GM12875 (cell line): ENCODE measurements around the gene UAP1L1.
"Not testable (repeated sequence)": the region's sequence is repeated elsewhere in the genome, so short reads cannot be mapped to it uniquely, and the experiment has no call there.

Source experiments
- H3K4me3 ChIP-seq: one replicate; pipeline ENCODE4 v1.5.1; 2011; ENCODE audit warnings: low read depth, low read length, control low read depth
- TF ChIP-seq, protein P1 (sequence below): IDR thresholded peaks from 2 replicates; pipeline ENCODE4 v1.5.1; 2011; ENCODE audit warnings: low read depth, mild to moderate bottlenecking, control low read depth, inconsistent platforms, low read length, moderate library complexity, borderline replicate concordance; ENCODE audit not compliant: insufficient read depth

The UAP1L1 gene

DNA sequence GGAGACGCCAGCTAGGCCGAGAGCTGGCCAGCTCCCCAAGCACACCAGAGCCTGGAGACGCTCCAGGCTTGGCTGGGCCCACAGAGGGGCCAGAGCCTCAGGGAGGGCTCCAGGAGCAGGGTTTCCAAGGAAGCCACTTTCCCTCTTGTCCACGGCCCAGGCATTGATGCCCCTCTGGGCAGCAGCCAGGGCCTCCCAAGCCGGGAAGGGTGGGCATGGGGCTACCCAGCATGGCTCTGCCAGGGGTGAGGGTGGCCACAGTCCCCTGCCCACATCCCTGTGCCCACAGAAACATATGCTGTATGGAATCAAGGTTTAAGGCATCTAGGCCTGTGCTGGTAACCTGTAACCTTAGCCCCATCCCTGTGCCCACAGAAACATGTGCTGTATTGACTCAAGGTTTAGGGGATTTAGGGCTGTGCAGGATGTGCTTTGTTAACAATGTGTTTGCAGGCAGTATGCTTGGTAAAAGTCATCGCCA, 38.8 kb downstream of the UAP1L1 start:
- no peak overlapping the region for H3K4me3 ChIP-seq
- TF ChIP-seq, protein P1, sequence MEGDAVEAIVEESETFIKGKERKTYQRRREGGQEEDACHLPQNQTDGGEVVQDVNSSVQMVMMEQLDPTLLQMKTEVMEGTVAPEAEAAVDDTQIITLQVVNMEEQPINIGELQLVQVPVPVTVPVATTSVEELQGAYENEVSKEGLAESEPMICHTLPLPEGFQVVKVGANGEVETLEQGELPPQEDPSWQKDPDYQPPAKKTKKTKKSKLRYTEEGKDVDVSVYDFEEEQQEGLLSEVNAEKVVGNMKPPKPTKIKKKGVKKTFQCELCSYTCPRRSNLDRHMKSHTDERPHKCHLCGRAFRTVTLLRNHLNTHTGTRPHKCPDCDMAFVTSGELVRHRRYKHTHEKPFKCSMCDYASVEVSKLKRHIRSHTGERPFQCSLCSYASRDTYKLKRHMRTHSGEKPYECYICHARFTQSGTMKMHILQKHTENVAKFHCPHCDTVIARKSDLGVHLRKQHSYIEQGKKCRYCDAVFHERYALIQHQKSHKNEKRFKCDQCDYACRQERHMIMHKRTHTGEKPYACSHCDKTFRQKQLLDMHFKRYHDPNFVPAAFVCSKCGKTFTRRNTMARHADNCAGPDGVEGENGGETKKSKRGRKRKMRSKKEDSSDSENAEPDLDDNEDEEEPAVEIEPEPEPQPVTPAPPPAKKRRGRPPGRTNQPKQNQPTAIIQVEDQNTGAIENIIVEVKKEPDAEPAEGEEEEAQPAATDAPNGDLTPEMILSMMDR, result no peak

GRCh38 chr9:137116728-137117127, 39.4 kb downstream of the UAP1L1 start:
- TF ChIP-seq, protein P1, result no peak
- H3K4me3 ChIP-seq, result no peak overlapping the region

- TF ChIP-seq, protein P1, result no peak
- H3K4me3 ChIP-seq, result no peak overlapping the region
Observed at GRCh38 chr9:137117269-137117731, 40.0 kb downstream of the UAP1L1 start.

DNA sequence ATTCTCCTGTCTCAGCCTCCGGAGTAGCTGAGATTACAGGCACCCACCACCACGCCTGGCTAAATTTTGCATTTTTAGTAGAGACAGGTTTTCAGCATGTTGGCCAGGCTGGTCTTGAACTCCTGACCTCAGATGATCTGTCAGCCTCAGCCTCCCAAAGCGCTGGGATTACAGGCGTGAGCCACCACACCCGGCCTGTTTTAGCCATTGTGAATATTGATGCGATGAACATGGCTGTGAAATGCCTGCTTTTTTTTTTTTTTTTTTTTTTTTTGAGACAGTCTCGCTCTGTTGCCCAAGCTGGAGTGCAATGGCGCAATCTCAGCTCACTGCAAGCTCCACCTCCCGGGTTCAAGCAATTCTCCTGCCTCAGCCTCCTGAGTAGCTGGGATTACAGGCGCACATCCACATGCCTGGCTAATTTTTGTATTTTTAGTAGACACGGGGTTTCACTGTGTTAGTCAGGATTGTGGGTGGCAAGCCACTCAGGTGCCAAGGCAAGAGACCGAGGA, 40.8 kb downstream of the UAP1L1 start:
- not testable (repeated sequence) for H3K4me3 ChIP-seq

DNA sequence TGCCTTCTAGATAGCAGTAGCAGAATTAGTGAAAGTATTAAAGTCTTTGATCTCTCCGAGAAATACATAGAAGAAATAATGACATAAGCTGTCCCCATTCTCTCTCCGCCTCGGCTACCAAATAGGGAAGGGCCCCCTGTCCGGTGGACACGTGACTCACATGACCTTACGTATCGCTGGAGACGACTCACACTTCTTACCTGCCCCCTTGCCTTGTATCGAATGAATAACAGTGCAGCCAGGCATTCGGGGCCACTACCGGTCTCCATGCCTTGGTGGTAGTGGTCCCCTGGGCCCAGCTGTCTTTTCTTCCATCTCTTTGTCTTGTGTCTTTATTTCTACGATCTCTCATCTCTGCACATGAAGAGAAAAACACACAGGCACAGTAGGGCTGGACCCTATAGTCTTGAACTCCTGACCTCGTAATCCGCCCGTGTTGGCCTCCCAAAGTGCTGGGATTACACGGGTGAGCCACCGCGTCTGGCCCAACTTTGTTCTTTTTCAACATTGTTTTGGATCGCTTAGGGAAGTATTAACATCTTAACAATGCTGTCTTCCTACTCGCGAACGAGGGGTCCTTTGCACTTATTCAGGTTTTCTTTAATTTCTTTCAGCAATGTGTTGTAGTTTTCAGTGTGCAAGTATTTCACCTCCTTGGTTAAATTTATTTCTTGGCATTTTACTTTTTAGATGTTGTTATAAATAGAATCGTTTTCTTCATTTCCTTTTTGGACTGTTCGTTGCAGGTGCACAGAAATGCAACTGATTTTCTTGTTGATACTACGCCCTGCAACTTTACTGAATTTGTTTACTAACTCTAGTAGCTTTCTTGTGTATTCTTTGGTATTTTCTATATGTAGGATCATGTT, 44.8 kb downstream of the UAP1L1 start:
- not testable (repeated sequence) for H3K4me3 ChIP-seq

DNA sequence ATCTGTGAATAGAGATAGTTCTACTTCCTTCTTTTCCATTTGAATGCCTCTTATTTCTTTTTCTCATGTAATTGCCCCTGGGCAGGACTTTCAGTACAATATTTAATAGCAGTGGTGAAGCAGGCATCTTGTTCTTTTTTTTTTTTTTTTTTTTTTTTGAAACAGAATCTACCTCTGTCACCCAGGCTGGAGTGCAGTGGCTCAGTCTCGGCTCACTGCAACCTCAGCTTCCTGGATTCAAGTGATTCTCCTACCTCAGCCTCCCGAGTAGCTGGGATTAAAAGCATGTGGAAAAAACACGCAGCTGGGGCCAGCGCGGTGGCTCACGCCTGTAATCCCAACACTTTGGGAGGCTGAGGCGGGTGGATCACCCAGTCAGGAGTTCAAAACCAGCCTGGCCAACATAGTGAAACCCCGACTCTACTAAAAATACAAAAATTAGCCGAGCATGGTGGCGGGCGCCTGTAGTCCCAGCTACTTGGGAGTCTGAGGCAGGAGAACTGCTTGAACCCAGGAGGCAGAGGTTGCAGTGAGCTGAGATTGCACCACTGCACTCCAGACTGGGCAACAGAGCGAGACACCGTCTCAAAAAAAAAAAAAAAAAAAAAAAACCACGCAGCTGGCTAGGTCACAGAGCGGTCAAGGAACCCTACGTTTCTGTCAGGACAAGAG, 45.6 kb downstream of the UAP1L1 start:
- not testable (repeated sequence) for H3K4me3 ChIP-seq

GRCh38 chr9:137123468-137123837, 46.1 kb downstream of the UAP1L1 start:
- TF ChIP-seq, protein P1, result no peak
- H3K4me3 ChIP-seq, result no peak overlapping the region

GRCh38 chr9:137123952-137124462, 46.7 kb downstream of the UAP1L1 start:
- not testable (repeated sequence) for H3K4me3 ChIP-seq

GRCh38 chr9:137126786-137127185, 49.5 kb downstream of the UAP1L1 start:
- peak overlapping the region; percentile 42 for H3K4me3 ChIP-seq
- TF ChIP-seq, protein P1, result no peak
